MM.1S (cell line): Measurements from ENCODE around the gene EPN3.

Source experiments
- CTCF ChIP-seq: fragments of 300-600 bp; sonication (generic); IDR thresholded peaks from 2 replicates; pipeline ENCODE4 v1.5.1; 2016; ENCODE audit warnings: antibody characterized with exemption, low read length, mixed read lengths
- EZH2 ChIP-seq: fragments of 300-600 bp; sonication (generic); optimal IDR thresholded peaks from 2 replicates; pipeline ENCODE3; 2017; ENCODE audit warnings: low read depth, mild to moderate bottlenecking, antibody characterized with exemption, low read length, mixed read lengths
- EZH2phosphoT487 ChIP-seq: fragments of 300-600 bp; sonication (generic); IDR thresholded peaks from 2 replicates; pipeline ENCODE4 v1.6.1; 2018; ENCODE audit warnings: antibody characterized with exemption, low read length

- no peak for TF ChIP-seq CTCF
- TF ChIP-seq EZH2 = no peak
- no peak for TF ChIP-seq EZH2phosphoT487
Measured at GRCh38 chr17:50502301-50502990, 30.1 kb upstream of the EPN3 start.
